ENCODE results near the gene KLRK1.
"Not testable (repeated sequence)": the region's sequence is repeated elsewhere in the genome, so short reads cannot be mapped to it uniquely, and the experiment has no call there.

GRCh38 chr12:10435816-10436215 is 46.0 kb upstream of the KLRK1 start, which contains the start of gene KLRC2:
- TF ChIP-seq CTCF, POLR2A (IDR thresholded peaks at IDR 0.05): not testable (repeated sequence)

Measured in adrenal gland (tissue), 5 donors.